SK-MEL-5 (cell line): ENCODE data around the gene CXCL8. TPM values are rescaled to one million over a fixed set of nuclear protein-coding genes. Genes with fewer than 3 reads are reported as not detected.

Source experiments
- DNase-seq: peaks from one replicate; pipeline ENCODE4 v3.0.0-alpha.2; 2016; ENCODE audit warnings: low read depth, low spot score
- in situ Hi-C: cut with HindIII; loops from 2 replicates; pipeline ENCODE4 v1.10.0; 2016; ENCODE audit warnings: low sequenced_read_pairs, high pct_unique_total_duplicates, low pct_unique_long_range_greater_than_20kb
- total RNA-seq: library from RNA; depleted of rRNA; stranded (reverse); fragments of >200 nt; shearing (Covaris generic); gene quantifications from 2 replicates; pipeline ENCODE4 v1.2.3, GENCODE V29; 2014

CXCL8 gene
- total RNA-seq, 1 experiment from 2014 or later = 11.5 TPM

GRCh38 chr4:73711989-73712388 is 28.4 kb upstream of the CXCL8 start:
- DNase-seq = no peak
- in situ Hi-C loops = no loop called here

GRCh38 chr4:73713650-73714049 is 26.7 kb upstream of the CXCL8 start:
- in situ Hi-C loops = no loop called here
- no peak for DNase-seq

- in situ Hi-C loops = no loop called here
- DNase-seq = no peak
Measured at GRCh38 chr4:73714647-73715046, 25.7 kb upstream of the CXCL8 start.

- no peak for DNase-seq
- in situ Hi-C loops = no loop called here
Measured at GRCh38 chr4:73715659-73716058, 24.7 kb upstream of the CXCL8 start.

- DNase-seq = no peak
- in situ Hi-C loops = no loop called here
Measured at GRCh38 chr4:73718375-73719373, 21.7 kb upstream of the CXCL8 start.

GRCh38 chr4:73721435-73721834 is 18.9 kb upstream of the CXCL8 start:
- no peak for DNase-seq
- in situ Hi-C loops = no loop called here

GRCh38 chr4:73721909-73722308 is 18.5 kb upstream of the CXCL8 start:
- no peak for DNase-seq

GRCh38 chr4:73723023-73723422 is 17.3 kb upstream of the CXCL8 start:
- in situ Hi-C loops = no loop called here
- DNase-seq = no peak

More at GRCh38 chr4:73721909-73722308, 18.5 kb upstream of the CXCL8 start:
- in situ Hi-C loops = no loop called here

GRCh38 chr4:73723928-73724327 is 16.4 kb upstream of the CXCL8 start:
- peak; percentile 95 for DNase-seq

GRCh38 chr4:73725510-73725909 is 14.9 kb upstream of the CXCL8 start:
- in situ Hi-C loops = no loop called here
- peak; percentile 93 for DNase-seq

More at GRCh38 chr4:73723928-73724327, 16.4 kb upstream of the CXCL8 start:
- in situ Hi-C loops = no loop called here

- peak; percentile 94 for DNase-seq
- in situ Hi-C loops = no loop called here
Measured at GRCh38 chr4:73725985-73726384, 14.4 kb upstream of the CXCL8 start.

- in situ Hi-C loops = no loop called here
- peak; percentile 60 for DNase-seq
Measured at GRCh38 chr4:73727685-73728084, 12.7 kb upstream of the CXCL8 start.

GRCh38 chr4:73728091-73728741 is 12.2 kb upstream of the CXCL8 start:
- peak; percentile 41 for DNase-seq
- in situ Hi-C loops = no loop called here

GRCh38 chr4:73729534-73730165 is 10.7 kb upstream of the CXCL8 start:
- DNase-seq = peak; percentile 85
- in situ Hi-C loops = no loop called here

- DNase-seq = no peak
- in situ Hi-C loops = no loop called here
Measured at GRCh38 chr4:73730292-73730691, 10.1 kb upstream of the CXCL8 start.

- in situ Hi-C loops = no loop called here
- no peak for DNase-seq
Measured at GRCh38 chr4:73730867-73731266, 9.5 kb upstream of the CXCL8 start.

GRCh38 chr4:73731968-73732610 is 8.3 kb upstream of the CXCL8 start:
- DNase-seq = no peak
- in situ Hi-C loops = no loop called here
